ENCODE results near the gene ALK.

ALK gene

DNA sequence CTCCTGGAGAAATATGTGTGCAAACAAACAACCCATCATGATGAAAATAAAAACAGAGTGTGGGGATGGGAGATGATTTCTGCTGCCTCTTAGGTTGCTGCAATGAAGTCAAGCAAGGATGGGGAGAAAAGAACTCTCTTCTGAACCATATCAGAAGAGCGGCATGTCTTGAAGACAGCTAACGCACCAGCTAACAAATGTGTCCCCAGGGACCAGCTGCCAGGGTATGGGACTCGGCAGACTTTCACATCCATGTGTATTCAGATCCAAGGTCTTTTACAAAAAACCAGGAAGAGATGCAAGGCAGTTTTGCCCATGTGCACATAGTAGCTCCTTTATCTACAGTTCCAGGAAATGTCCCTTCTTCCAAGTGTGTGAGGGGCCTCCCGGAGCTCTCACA, 680.8 kb downstream of the ALK start:
- DNase-seq (ENCODE audit: extremely low read depth in 1 of 2, low read depth in 1 of 2) = no peak

DNA sequence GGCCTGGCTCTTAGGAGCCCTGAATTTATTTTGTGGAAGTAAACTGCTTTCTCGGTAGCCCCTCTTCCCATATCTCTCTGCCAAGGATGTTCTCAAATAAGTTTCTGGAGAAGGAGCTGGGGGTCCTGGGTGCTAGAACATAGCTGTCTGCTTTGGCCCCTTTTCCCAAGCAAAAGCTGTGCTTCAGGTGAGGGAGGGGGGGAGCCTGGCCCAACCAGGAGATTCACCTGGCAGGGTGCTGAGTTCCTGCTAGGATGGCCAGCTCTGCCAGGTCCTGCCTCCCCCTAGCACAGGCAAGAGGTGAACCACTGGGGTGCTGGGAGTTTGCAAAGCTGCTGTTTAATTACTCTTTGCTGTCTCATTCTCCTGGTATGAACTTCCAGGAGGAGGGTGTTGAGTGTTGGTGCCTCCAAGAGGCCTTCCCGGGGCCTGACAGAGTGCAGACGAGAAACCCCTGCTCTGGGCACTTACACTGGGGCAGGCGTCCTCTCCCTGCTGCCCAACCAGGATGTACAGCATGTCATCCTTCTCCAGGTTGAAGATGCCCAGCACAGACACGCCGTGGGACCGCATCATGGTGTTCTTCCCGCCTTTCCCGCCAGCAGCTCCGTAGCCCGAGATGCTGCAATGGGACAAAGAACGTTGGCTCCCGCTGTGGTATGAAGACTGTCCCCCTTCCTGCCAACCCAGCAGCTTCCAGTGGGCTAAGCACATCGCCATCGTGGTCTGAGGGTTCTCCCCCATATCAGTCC, 682.0 kb downstream of the ALK start:
- no peak for DNase-seq (ENCODE audit: extremely low read depth in 1 of 2, low read depth in 1 of 2)

DNA sequence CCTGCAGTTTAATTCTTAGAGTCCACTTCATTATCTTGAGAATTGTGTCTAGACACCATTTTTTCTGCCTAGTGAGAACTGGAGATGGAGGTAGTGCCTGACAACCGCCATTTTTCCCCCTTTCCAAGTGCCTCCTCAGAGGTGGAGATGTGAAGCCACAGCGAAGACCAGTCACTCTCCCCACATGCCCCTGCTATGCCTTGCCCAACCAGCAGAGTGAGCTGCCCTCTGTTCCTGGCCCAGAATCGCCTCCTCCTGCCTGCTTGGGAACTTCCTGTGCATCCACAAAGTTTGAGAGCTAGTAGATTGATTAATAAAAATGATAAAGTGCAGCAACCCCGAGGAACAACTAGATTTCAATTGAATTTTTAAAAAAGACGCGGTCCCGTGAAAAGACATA, 682.9 kb downstream of the ALK start:
- DNase-seq (ENCODE audit: extremely low read depth in 1 of 2, low read depth in 1 of 2) = no peak

DNA sequence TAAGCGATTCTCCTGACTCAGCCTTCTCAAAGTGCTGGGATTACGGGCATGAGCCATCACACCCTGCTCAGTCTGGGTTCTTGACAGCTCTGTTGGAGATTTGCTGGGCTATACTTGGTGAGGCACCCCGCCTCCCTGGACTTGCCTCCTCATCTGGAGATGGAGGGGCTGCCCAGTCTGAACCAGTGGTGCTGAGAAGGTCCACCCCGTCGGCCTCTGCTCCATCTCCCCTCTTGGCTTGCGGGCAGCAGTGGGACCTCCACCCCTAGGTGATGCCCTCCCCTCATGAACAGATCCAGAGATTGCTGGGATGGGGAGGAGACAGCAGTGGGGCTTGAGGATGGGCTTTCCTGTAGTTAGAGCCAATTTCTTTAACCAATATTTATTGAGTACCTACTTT, 685.3 kb downstream of the ALK start:
- DNase-seq (ENCODE audit: extremely low read depth in 1 of 2, low read depth in 1 of 2) = no peak

DNA sequence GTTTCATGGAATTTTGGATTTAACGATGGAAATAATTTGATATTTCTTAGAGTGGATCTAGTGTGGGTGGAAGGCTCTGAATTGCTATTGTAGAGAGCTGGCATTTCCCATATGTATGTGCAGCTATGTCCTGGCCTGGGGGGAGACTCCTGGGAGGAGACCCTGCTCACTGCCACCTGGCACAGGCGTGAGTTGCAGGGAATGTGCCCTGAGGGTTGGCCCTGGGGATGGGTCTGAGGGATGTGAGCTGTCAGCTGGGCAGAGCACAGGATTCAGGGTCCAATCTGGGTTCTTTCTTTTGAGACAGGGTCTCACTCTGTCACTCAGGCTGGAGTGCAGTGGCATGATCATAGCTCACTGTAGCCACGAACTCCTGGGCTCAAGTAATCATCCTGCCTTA, 686.0 kb downstream of the ALK start:
- no peak for DNase-seq (ENCODE audit: extremely low read depth in 1 of 2, low read depth in 1 of 2)

DNA sequence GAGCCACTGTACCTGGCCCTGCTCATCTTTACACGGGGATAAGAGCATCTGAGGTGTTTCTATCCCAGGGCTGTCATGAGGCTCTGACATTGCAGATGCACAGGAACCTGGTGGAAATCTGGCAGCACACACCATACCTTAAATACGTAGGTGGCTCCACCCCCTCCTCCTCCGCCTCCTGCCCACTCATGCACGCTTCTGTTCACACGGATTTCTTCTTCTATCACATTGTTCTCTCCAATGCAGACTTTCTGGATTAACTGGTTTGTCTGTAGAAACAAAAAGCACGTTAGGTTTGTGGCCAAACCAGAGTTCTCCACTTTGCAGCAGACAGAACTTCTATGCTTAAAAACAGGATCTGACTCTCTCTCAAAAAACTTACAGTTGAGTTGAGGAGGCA, 688.0 kb downstream of the ALK start:
- no peak for DNase-seq (ENCODE audit: extremely low read depth in 1 of 2, low read depth in 1 of 2)

DNA sequence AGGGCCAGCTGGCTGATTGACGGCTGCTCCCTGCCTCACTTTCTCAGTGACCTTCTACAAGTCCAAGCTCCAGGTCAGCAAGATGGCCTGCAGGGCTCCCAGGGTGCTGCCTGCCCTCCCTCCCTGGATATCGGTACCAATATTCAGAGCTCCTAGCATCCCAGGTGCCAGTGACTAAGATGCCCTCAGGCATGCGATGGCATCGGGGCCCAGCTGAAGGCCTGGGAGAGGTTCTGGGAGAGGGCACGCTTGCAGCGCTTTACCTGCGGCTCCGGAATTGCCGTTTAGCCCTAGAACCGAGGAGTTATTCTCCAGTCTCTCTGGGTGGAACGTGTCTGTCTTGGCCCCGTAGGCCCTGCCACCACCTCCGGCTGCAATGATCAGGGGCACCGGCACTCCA, 689.3 kb downstream of the ALK start:
- no peak for DNase-seq (ENCODE audit: extremely low read depth in 1 of 2, low read depth in 1 of 2)

DNA sequence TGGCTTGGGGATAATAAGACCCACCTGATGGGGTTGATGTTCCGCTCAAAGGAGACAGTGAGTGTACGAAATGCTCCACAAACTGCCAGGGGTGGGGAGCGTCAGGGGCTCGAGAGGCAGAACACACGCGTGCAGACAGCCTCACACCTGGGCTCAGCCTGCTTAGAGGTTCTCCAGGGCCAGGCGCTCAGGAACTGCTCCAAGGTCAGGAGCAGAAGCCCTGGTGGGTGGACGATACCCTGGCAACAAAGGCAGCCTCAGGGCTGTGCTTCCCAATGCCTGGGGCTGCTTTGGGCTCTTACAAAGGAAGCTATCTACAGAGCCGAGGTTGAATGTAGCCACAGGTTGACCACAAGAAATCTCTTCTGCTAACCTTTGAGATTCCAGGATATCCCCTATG, 691.7 kb downstream of the ALK start:
- DNase-seq (ENCODE audit: extremely low read depth in 1 of 2, low read depth in 1 of 2) = no peak

DNA sequence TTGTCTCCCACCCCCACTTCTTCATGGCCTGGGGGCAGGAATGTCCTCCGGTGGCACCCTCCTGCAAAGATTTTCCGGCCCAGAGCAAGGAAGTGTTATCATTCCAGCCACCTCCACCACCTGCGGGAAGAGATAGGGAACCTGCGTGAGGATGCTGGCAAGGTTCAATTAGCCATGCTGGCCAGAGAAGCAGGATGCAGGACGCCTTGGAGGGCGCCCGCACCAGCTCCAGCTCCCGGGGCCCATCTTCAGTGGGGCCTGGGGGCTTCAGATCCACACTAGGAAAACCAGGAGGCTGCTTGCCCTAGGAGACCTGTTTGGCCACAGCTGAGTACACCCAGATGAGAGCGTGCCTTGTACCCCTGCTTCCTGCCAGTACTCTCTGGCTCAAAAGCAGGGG, 692.4 kb downstream of the ALK start:
- no peak for DNase-seq (ENCODE audit: extremely low read depth in 1 of 2, low read depth in 1 of 2)

DNA sequence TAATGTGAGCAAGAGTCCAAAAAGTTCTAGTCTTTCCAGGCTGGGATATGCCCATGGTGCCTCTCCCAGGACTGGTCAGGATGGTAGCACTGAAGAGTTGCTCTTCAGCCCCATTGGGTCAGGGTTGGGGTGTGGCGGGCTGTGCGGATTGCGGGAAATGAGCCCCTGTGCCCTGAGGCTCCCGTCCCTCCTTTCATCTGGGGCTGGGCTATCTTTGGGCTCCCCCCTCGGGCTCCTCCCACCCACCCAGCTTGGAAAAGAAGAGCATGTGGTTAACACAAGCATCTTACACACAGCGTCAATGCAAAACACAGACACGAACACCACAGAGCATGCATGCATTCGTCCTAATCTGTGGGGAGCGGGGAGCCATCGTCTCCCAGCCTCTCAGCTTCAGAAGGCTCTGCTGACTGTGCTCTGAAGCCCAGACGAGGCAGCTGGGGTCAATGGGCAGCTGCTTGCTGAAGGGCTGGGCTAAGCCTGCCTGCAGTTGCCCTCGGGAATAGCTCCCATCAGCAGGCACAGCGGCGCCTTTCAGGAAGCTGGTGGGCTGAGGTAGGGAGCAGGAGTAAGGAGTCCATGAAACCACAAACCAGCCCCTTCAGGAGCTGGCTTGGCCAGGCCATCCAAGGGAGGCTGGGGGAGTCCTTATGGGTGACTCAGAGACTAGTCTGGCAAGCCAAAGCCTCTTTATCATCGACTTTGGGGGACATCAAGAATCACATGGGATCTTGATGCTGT, 693.3 kb downstream of the ALK start:
- no peak for DNase-seq (ENCODE audit: extremely low read depth in 1 of 2, low read depth in 1 of 2)

DNA sequence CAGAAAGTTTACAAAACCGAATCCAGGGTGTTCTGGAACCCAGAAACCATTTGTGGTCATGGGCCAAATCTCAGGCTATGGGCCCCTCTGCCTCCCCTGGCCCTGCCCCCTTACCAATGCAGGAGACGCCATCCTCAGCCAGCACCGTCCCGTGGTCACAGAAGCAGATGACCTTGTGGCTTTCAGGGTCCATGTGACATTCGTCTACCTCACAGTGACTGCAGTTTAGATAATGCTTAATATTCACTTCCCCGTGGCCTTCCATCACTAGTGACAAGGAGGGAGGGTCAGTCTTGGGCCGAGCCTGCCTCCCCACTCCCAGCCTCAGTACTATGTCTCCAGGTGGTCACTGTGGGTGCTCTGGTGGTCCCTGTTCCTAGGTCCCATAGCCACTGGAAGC, 694.6 kb downstream of the ALK start:
- DNase-seq (ENCODE audit: extremely low read depth in 1 of 2, low read depth in 1 of 2) = no peak

DNA sequence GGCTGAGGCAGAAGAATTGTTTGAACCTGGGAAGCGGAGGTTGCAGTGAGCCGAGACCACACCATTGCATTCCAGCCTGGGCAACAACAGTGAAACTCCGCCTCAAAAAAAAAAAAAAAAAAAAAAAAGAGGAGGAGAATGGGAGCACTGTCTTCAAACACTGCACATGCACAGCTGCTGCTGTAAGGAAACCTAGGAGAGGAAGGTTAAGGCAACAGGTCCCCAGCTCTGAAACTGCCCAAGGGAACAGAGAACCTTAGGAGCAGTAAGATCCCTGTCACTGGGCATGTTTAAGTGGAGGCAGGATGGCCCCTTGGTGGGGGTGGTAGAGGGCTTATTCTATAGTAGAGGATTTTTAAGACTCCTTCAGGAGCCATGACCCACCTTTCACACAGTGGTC, 695.0 kb downstream of the ALK start:
- no peak for DNase-seq (ENCODE audit: extremely low read depth in 1 of 2, low read depth in 1 of 2)

DNA sequence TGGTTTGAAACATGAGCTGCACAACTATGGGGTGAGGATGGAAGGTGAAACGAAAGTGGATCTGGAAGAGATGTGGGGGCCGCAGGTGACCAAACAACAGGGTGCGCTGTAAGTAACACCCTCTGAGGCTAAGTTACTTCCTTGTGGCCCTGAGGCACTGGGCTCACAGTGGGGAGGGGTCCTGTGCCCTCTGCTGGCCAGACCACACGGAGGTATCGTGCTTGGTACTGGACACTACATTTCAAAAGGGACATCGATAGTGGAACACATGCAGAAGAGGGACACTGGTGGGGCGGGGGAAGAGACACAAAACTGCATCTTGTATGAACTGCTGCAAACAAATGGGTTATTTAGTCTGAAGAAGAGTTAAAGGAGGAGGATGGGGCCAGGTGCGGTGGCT, 695.6 kb downstream of the ALK start:
- no peak for DNase-seq (ENCODE audit: extremely low read depth in 1 of 2, low read depth in 1 of 2)

DNA sequence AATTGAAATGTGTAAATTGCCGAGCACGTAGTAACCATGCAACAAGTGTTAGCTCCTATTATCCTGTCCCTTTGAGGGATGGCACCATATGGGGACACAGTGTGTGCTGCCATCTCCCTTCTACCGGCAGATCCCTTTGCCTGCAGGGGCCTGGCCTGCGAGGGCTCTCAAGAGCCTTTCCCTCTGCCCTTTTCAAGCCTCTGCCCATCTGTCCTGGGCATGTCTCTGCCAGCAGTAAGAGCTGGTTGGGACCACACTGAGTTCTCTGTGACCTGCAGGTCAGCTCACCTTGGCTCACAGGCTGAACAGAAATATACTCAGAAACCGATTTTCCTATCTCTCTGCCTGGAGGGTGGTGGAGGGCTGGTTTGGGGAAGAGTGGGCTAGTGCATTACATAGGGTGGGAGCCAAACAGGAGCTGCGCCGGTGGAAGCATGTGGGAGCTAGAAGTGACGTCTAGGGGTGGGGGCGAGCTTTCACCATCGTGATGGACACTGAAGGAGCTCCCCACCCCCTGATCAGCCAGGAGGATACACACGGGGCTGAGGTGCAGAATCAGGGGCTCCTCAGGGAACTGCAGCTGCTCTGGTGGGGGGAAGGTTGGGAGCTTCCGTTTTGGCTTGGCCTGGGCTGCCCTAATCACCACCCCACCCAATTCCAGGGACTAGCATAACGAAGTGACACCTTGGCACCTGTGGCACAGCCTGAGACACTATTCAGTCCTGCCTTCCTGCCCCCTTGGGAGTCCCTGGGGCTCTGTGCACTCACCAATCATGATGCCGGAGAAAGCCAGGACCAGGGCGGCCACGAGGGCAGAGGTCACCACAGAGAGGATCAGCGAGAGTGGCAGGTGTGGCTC, 696.5 kb downstream of the ALK start:
- no peak for DNase-seq (ENCODE audit: extremely low read depth in 1 of 2, low read depth in 1 of 2)

DNA sequence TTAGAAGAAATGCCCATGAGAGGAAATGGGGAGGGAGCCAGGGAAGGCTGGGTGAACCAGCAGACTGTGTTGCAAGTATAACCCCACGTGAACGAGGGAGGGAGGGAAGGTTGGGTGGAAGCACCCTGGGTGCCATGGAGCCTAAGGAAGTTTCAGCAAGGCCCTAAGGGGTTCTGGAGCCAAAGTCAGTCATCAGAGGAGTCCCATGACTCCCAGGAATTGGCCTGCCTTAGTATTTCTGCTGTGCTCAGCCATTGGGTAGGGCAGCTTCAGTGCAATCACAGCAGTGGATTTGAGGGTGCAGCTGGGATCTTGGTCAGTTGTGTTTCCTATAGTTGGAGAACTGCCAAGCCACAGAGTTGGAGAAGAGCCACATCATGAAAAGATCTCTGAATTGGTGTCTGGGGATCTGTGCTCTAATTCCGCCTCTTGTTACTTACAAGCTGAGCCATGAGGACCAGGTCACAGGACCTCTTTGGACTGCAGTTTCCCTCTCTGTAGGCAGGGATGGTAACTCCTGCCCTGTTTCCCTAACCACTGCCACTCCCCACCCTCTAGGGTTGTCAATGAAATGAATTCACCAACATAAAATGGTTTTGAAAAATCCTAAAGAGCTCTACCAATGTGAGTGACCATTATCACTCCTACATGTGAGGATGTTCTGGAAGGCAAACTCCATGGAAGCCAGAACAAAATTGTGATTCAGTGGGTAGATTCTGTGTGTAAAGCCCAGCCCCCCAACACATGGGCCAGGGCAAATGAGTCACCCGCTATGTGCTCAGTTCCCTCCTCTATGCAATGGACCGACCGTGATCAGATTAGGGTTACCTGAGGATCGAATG, 697.3 kb downstream of the ALK start:
- no peak for DNase-seq (ENCODE audit: extremely low read depth in 1 of 2, low read depth in 1 of 2)

DNA sequence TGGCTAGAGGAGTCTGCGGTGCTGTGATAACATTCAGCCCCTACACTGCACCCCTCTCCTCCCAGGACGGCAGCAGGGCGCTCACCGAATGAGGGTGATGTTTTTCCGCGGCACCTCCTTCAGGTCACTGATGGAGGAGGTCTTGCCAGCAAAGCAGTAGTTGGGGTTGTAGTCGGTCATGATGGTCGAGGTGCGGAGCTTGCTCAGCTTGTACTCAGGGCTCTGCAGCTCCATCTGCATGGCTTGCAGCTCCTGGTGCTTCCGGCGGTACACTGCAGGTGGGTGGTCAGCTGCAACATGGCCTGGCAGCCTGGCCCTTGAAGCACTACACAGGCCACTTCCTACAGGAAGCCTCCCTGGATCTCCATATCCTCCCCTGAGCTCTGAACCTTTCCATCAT, 698.1 kb downstream of the ALK start:
- no peak for DNase-seq (ENCODE audit: extremely low read depth in 1 of 2, low read depth in 1 of 2)

DNA sequence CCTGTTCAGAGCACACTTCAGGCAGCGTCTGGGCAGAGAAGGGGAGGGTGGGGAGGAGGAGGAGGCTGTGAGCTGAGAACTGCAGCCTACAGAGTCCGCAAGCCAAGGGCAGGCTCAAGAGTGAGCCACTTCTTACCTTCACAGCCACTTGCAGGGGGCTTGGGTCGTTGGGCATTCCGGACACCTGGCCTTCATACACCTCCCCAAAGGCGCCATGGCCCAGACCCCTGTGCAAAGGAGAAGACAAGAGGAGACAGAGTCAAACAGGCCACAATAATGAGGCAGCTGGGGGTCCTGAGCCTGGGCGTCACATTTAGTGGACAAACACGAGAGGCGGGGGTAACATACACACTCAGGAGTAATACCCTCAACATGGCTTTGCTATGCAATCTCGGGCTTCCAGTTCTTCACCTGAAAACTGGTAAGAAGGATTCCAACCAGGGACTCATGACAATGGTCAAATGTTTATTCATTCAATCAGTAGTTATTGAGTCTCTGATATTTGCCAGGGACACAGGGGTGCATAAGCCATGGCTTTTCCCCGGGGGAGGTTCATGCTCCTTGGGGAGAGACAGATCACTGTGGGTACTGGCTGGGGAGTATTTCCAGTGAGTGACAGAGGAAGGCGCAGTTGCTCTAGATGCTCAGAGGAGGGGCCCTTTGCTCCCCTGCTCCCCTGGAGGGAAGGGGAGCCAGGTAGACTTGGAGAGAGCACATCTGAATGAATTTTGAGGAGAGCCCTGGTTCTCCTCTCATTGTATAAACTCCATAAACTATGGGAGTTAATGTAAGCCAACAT, 698.8 kb downstream of the ALK start:
- no peak for DNase-seq (ENCODE audit: extremely low read depth in 1 of 2, low read depth in 1 of 2)

DNA sequence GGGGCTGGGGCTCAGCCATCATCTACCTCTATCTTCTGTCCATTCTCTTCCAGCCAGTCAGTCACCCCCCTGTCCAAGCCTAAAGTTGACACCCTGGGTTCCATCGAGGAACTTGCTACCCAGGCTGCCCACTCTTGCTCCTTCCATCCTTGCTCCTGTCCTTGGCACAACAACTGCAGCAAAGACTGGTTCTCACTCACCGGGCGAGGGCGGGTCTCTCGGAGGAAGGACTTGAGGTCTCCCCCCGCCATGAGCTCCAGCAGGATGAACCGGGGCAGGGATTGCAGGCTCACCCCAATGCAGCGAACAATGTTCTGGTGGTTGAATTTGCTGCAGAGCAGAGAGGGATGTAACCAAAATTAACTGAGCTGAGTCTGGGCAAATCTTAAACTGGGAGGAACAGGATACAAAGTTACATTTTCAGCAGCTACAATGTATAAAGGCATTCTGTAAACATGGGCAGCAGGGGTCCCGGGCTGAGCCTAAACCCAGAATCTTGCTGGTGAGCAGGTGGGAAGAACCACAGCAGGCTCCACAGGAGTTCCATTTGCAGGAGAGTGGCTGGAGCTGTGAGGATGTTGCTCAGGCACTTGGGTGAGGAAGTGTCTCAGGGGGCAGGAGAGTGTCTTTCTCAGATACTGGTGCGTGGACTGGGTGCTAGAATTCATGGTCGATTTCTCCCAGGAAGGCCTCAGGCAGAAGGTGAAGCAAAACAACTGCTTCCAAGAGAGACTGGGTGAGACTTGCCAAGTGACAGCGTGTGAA, 700.7 kb downstream of the ALK start:
- no peak for DNase-seq (ENCODE audit: extremely low read depth in 1 of 2, low read depth in 1 of 2)

DNA sequence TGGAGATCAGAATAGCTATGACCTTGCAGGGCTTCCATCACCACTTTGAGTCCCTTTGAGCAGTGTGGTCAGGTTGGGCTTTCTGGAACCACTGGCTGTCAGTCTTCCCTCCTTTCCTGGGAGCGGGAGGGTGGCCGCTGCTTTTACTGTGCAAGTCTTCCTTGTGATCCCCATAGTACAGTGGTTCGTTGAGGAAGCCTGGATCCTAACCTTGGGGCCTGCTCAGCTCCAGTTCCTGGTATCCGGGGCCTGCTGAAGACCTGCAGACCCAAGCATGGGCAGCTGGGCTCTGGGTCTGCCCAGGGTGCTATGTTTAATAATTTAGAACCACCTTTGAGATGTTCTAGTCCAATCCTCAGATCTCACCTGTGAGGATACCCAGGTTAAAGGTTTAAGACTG, 702.0 kb downstream of the ALK start:
- no peak for DNase-seq (ENCODE audit: extremely low read depth in 1 of 2, low read depth in 1 of 2)

Measured in stimulated activated CD8-positive, alpha-beta memory T cell treated with anti-CD3 and anti-CD28 coated beads, Interleukin-7, amount 100 ng/mL, for 48 hours (primary cell).